CD14-positive monocyte (primary cell): ENCODE data around the gene TOMM40L. TPM values are rescaled to one million over a fixed set of nuclear protein-coding genes. Genes with fewer than 3 reads are reported as not detected.

Experiments
- DNase-seq, 3 donors: peaks; one replicate each; pipeline ENCODE4 v3.0.0-alpha.2; 2011 to 2022
- H2AFZ ChIP-seq: 2 replicates; pipeline ENCODE4 v1.6.0; 2012; ENCODE audit warnings: mild to moderate bottlenecking, low read depth, low read length, inconsistent platforms; ENCODE audit not compliant: insufficient read depth, poor library complexity, severe bottlenecking
- H3K27ac ChIP-seq, 2 donors: 1 replicate in 1 of 2; 2 replicates in 1 of 2; pipeline ENCODE4 v1.5.1; 2012 to 2013; ENCODE audit warnings: low read length in 2 of 2, control low read depth in 1 of 2, inconsistent platforms in 1 of 2, low read depth in 1 of 2, mild to moderate bottlenecking in 1 of 2
- H3K27me3 ChIP-seq, 2 donors: one replicate each; pipeline versions ENCODE4 v1.6.0 to v1.6.1; 2011 to 2013; ENCODE audit warnings: low read length in 2 of 2; ENCODE audit not compliant: control insufficient read depth in 2 of 2, insufficient read depth in 2 of 2
- H3K36me3 ChIP-seq, 2 donors: replicated peaks in 1 of 2; 1 replicate in 1 of 2; 2 replicates in 1 of 2; pipeline versions ENCODE4 v1.5.1 to v1.6.1; 2012 to 2013; ENCODE audit warnings: low read length in 2 of 2, control low read depth in 1 of 2, inconsistent platforms in 1 of 2, mild to moderate bottlenecking in 1 of 2; ENCODE audit not compliant: insufficient read depth in 2 of 2, control insufficient read depth in 1 of 2
- H3K4me1 ChIP-seq, 2 donors: 1 replicate in 1 of 2; 2 replicates in 1 of 2; pipeline versions ENCODE4 v1.5.1 to v1.6.1; 2012 to 2013; ENCODE audit warnings: low read length in 2 of 2, control low read depth in 1 of 2, inconsistent platforms in 1 of 2, mild to moderate bottlenecking in 1 of 2, moderate library complexity in 1 of 2; ENCODE audit not compliant: insufficient read depth in 2 of 2, control insufficient read depth in 1 of 2
- H3K4me2 ChIP-seq: replicated peaks from 2 replicates; pipeline ENCODE3; 2012; ENCODE audit warnings: low read length, moderate library complexity, mild to moderate bottlenecking; ENCODE audit not compliant: poor library complexity, severe bottlenecking; ENCODE audit errors: extremely low read depth
- H3K4me3 ChIP-seq, 3 experiments: fragments of 200-600 bp in 1 of 3; sonication (generic) in 1 of 3; replicated peaks in 1 of 3; 1 replicate in 2 of 3; 2 replicates in 1 of 3; pipeline ENCODE4 v1.5.1; 2011 to 2013; ENCODE audit warnings: low read length in 3 of 3, mild to moderate bottlenecking in 3 of 3, control low read depth in 2 of 3, low read depth in 2 of 3, inconsistent platforms in 1 of 3, moderate library complexity in 1 of 3
- H3K79me2 ChIP-seq: 2 replicates; pipeline ENCODE4 v1.6.0; 2012; ENCODE audit warnings: mild to moderate bottlenecking, control low read depth, inconsistent platforms, low read length, moderate library complexity; ENCODE audit not compliant: insufficient read depth
- H3K9ac ChIP-seq: 2 replicates; pipeline ENCODE4 v1.6.0; 2017; ENCODE audit warnings: low read length, mild to moderate bottlenecking; ENCODE audit not compliant: insufficient read depth, poor library complexity, severe bottlenecking
- H3K9me3 ChIP-seq, 2 donors: replicated peaks in 1 of 2; 1 replicate in 1 of 2; 2 replicates in 1 of 2; pipeline versions ENCODE4 v1.5.1 to v1.6.1; 2012 to 2013; ENCODE audit warnings: low read length in 2 of 2, control low read depth in 1 of 2; ENCODE audit not compliant: control insufficient read depth in 1 of 2, insufficient read depth in 1 of 2
- H4K20me1 ChIP-seq: 2 replicates; pipeline ENCODE4 v1.6.0; 2012; ENCODE audit warnings: mild to moderate bottlenecking, low read length, control low read depth, moderate library complexity; ENCODE audit not compliant: insufficient read depth
- H3K27ac Mint-ChIP-seq, 7 donors: one replicate each; pipeline ENCODE4 v1.8.0; 2020; ENCODE audit warnings: mild to moderate bottlenecking in 7 of 7, mixed read lengths in 7 of 7, moderate library complexity in 6 of 7, inconsistent platforms in 2 of 7
- H3K27me3 Mint-ChIP-seq, 3 donors: one replicate each; pipeline ENCODE4 v1.8.0; 2021 to 2022; ENCODE audit warnings: low read depth in 3 of 3, mild to moderate bottlenecking in 3 of 3, mixed read lengths in 3 of 3, moderate library complexity in 3 of 3, inconsistent platforms in 1 of 3
- H3K36me3 Mint-ChIP-seq, 2 donors: one replicate each; pipeline ENCODE4 v1.8.0; 2020; ENCODE audit warnings: mixed read lengths in 2 of 2, inconsistent platforms in 1 of 2, mild to moderate bottlenecking in 1 of 2
- H3K4me1 Mint-ChIP-seq: one replicate; pipeline ENCODE4 v1.8.0; 2020; ENCODE audit warnings: mild to moderate bottlenecking, mixed read lengths
- H3K4me3 Mint-ChIP-seq, 2 donors: one replicate each; pipeline ENCODE4 v1.8.0; 2020; ENCODE audit warnings: mild to moderate bottlenecking in 2 of 2, mixed read lengths in 2 of 2, moderate library complexity in 1 of 2
- H3K9me3 Mint-ChIP-seq, 7 donors: one replicate each; pipeline ENCODE4 v1.8.0; 2020 to 2022; ENCODE audit warnings: mixed read lengths in 7 of 7, mild to moderate bottlenecking in 6 of 7, moderate library complexity in 6 of 7, inconsistent platforms in 2 of 7
- WGBS: methylation state at CpG from one replicate; pipeline ENCODE4 v1.1.5; 2013; ENCODE audit warnings: missing lambda C conversion rate; ENCODE audit not compliant: insufficient coverage; 5-methylcytosine and 5-hydroxymethylcytosine counted together
- intact Hi-C, 2 donors: fragments of 100-400 bp; cut with micrococcal nuclease; formaldehyde crosslinking; loops; one replicate each; pipeline versions ENCODE4 v1.15.0 to v1.15.1; 2023
- polyA plus RNA-seq, 3 donors: library from polyadenylated mRNA; depleted of rRNA in 1 of 3; unstranded in 2 of 3; stranded (reverse) in 1 of 3; fragments of 300-500 nt in 2 of 3; fragments of >200 nt in 1 of 3; fragmentation: Illumina TruSeq in 2 of 3; gene quantifications; 1 replicate in 2 of 3; 2 replicates in 1 of 3; pipeline ENCODE4 v1.2.3, GENCODE V29; 2012 to 2021
- TF ChIP-seq, protein P1 (sequence below): fragments of 200-600 bp; IDR thresholded peaks from one replicate; pipeline ENCODE4 v1.8.0; 2022; ENCODE audit warnings: antibody characterized with exemption, mild to moderate bottlenecking

The TOMM40L gene
- polyA plus RNA-seq, 3 donors = 3.8 to 31.5 (median 5.2) TPM

DNA sequence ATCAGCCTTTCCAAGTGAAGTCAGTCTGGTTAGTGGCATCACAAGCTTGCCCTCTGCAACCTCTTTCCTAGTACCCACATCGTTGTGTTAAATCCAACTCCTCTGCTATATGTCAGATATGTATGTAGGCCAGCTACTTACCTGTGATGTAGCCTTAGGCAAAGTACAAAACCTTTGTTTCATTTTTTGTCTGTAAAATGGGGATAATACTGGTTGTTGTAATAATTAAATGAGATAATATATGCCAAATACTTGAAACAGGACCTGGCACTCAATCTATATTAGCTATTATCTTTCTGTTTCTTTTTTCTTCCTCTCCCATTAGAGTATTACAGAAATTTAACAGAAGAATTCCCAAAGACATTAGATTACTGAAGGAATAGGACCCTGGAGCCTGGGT lies 33.9 kb downstream of the TOMM40L start:
- Histone ChIP-seq H3K36me3 (no peaks in the 10 kb centered on the region), H3K9me3 (peaks cover 23 to 46% of the 10 kb centered on the region in 2 donors), H3K27ac (no peak overlapping the region), H3K4me1 (peaks cover 8 to 10% of the 10 kb centered on the region in 2 donors), H3K9ac (no peak overlapping the region), H4K20me1 (no peaks in the 10 kb centered on the region), H3K4me3 (no peak overlapping the region), H3K27me3 (peaks cover 39 to 54% of the 10 kb centered on the region in 2 donors), H2AFZ (no peak overlapping the region), H3K4me2 (no peak overlapping the region), H3K79me2 (no peaks in the 10 kb centered on the region)
- TF ChIP-seq, protein P1, sequence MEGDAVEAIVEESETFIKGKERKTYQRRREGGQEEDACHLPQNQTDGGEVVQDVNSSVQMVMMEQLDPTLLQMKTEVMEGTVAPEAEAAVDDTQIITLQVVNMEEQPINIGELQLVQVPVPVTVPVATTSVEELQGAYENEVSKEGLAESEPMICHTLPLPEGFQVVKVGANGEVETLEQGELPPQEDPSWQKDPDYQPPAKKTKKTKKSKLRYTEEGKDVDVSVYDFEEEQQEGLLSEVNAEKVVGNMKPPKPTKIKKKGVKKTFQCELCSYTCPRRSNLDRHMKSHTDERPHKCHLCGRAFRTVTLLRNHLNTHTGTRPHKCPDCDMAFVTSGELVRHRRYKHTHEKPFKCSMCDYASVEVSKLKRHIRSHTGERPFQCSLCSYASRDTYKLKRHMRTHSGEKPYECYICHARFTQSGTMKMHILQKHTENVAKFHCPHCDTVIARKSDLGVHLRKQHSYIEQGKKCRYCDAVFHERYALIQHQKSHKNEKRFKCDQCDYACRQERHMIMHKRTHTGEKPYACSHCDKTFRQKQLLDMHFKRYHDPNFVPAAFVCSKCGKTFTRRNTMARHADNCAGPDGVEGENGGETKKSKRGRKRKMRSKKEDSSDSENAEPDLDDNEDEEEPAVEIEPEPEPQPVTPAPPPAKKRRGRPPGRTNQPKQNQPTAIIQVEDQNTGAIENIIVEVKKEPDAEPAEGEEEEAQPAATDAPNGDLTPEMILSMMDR = no peak
- Mint-ChIP-seq H3K27me3 (peaks cover 52 to 57% (median 55%) of the 10 kb centered on the region in 3 donors), H3K4me3 (peak overlapping the region in 1 of 2 donors; percentile 82), H3K27ac (no peak overlapping the region), H3K36me3 (peaks cover 12 to 14% of the 10 kb centered on the region in 2 donors), H3K4me1 (peaks cover 20% of the 10 kb centered on the region), H3K9me3 (peaks cover 20 to 32% (median 24%) of the 10 kb centered on the region in 7 donors)
- no peak for DNase-seq
- intact Hi-C loops = no loop called here
- WGBS = no CpG with 5 or more reads among the region's 1 CpG

DNA sequence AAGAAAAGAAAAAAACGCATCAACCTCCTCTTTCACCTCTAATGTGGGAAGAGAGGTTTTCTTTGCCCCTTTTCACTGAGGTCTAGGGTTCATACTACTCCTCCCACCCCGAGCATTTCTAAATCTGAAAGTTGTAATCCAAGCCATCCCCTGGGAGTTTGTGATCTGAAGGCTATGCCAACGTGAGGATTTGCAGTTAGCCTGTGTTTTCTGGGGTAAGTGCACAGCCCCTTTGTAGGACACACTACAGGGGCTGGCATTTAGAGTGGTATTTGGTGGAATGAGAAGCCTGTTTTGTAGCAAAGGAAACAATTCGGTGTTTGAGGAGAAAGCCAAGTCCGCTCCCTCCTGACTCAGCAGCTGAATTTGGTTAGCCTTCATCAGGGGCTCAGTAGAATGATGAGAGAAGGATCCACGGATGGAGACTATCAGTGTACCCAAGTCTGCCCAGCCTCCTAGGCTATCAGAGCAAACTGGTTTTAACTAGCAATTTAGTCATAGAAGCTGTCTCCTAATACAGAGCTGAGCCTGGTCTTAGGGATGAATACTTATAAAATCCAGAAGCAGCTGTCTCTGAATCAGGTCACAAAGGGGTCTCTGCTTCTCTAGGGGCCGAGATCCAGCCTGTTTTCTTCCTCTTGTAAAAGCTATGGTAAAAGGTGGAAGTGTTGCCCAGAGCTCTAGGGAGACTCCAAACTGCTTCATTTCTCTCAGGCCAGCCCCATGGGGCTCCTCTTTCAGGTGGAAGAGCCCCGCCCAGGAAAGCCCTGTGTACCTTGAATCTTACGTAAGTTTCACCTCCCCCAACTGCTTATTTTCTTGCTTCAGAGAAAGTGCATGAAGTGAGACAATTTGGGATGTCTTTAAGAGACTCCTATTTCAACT lies 34.8 kb downstream of the TOMM40L start:
- Mint-ChIP-seq H3K27ac (no peak overlapping the region), H3K4me3 (peak overlapping the region in 1 of 2 donors; percentile 59), H3K4me1 (peaks cover 16% of the 10 kb centered on the region), H3K27me3 (peaks cover 52 to 57% (median 54%) of the 10 kb centered on the region in 3 donors), H3K36me3 (peaks cover 12 to 14% of the 10 kb centered on the region in 2 donors), H3K9me3 (peaks cover 20 to 27% (median 23%) of the 10 kb centered on the region in 7 donors)
- no peak for DNase-seq
- no peaks in the 10 kb centered on the region for H3K79me2 ChIP-seq
- H3K9me3 ChIP-seq = peaks cover 23 to 46% of the 10 kb centered on the region in 2 donors
- H3K4me2 ChIP-seq = no peak overlapping the region
- intact Hi-C loops = no loop called here
- no peak overlapping the region for H3K9ac ChIP-seq
- H3K4me3 ChIP-seq = no peak overlapping the region
- no peaks in the 10 kb centered on the region for H4K20me1 ChIP-seq
- peaks cover 8 to 10% of the 10 kb centered on the region in 2 donors for H3K4me1 ChIP-seq
- no peak overlapping the region for H2AFZ ChIP-seq
- H3K27ac ChIP-seq = no peak overlapping the region
- TF ChIP-seq, protein P1 = no peak
- H3K36me3 ChIP-seq = no peaks in the 10 kb centered on the region
- WGBS = 57% methylated on average over 4 of the region's 9 CpGs
- peaks cover 39 to 54% of the 10 kb centered on the region in 2 donors for H3K27me3 ChIP-seq
